GM12878 (cell line): ENCODE measurements around the gene NRBP1. TPM values are rescaled to one million over a fixed set of nuclear protein-coding genes. Genes with fewer than 3 reads are reported as not detected.

Experiments used
- ATAC-seq: fragments of 200-7000 bp; cut with Tn5 transposase; 3 replicates; pipeline ENCODE4 v1.9.1; 2020; ENCODE audit warnings: mild to moderate bottlenecking, moderate library complexity
- BruUV-seq: library from RNA; stranded (reverse); fragments of 400-500 nt; replicated peaks from 2 replicates; lab custom pipeline; 2021; lab: Mats Ljungman, UMichigan
- CTCF ChIA-PET: fragments of 300-600 bp; sonication (Branson Sonifier 250); formaldehyde crosslinking; extraction: SDS; loops from one replicate; lab custom pipeline; 2021; ENCODE audit warnings: inconsistent platforms; lab: Yijun Ruan, JAX
- POLR2A ChIA-PET: fragments of 350-600 bp; formaldehyde crosslinking; extraction: SDS; loops from one replicate; lab custom pipeline; 2021; ENCODE audit warnings: inconsistent platforms; lab: Charles Lee
- RAD21 ChIA-PET: fragments of 300-600 bp; sonication (Branson Sonifier 250); formaldehyde crosslinking; loops from one replicate; lab custom pipeline; 2023; ENCODE audit warnings: antibody characterized with exemption; ENCODE audit not compliant: unreplicated experiment; lab: Charles Lee
- SMC1A ChIA-PET: fragments of 300-600 bp; sonication (Branson Sonifier 250); formaldehyde crosslinking; loops from one replicate; lab custom pipeline; 2023; ENCODE audit not compliant: unreplicated experiment, uncharacterized antibody; lab: Charles Lee
- DNase-seq: peaks from one replicate; pipeline ENCODE4 v3.0.0-alpha.2; 2011; ENCODE audit warnings: low read depth, low spot score
- FAIRE-seq: peaks from 3 replicates; lab custom pipeline; 2011; peaks lifted over from hg19 to GRCh38; lab: Jason Lieb, UNC
- H2AFZ ChIP-seq: 2 replicates; pipeline ENCODE4 v1.6.0; 2011; ENCODE audit warnings: low read depth, low read length, control low read depth; ENCODE audit not compliant: control insufficient read depth
- H3K27ac ChIP-seq: 2 replicates; pipeline ENCODE4 v1.5.1; 2011; ENCODE audit warnings: control low read depth; ENCODE audit not compliant: control insufficient read depth, insufficient read depth
- H3K27me3 ChIP-seq, 2 experiments: replicated peaks in 1 of 2; 2 replicates each; pipeline versions ENCODE4 v1.6.0 to v1.6.1; 2011; ENCODE audit warnings: low read length in 1 of 2; ENCODE audit not compliant: control insufficient read depth in 2 of 2, insufficient read depth in 2 of 2
- H3K36me3 ChIP-seq, 2 experiments: 2 replicates each; pipeline ENCODE4 v1.5.1; 2011; ENCODE audit warnings: low read length in 1 of 2; ENCODE audit not compliant: control insufficient read depth in 2 of 2, insufficient read depth in 2 of 2
- H3K4me1 ChIP-seq: 2 replicates; pipeline ENCODE4 v1.6.1; 2011; ENCODE audit warnings: mild to moderate bottlenecking, low read length, moderate library complexity, mixed read lengths; ENCODE audit not compliant: control insufficient read depth, insufficient read depth
- H3K4me2 ChIP-seq: 2 replicates; pipeline ENCODE4 v1.6.0; 2011; ENCODE audit warnings: control low read depth; ENCODE audit not compliant: control insufficient read depth, insufficient read depth
- H3K4me3 ChIP-seq: fragments of 200-600 bp; sonication (generic); 2 replicates; pipeline ENCODE4 v1.5.1; 2016
- H3K79me2 ChIP-seq: 2 replicates; pipeline ENCODE4 v1.6.0; 2011; ENCODE audit warnings: low read length; ENCODE audit not compliant: control insufficient read depth, insufficient read depth
- H3K9ac ChIP-seq: 2 replicates; pipeline ENCODE4 v1.8.0; 2011; ENCODE audit warnings: low read length, control low read depth, mixed read lengths; ENCODE audit not compliant: control insufficient read depth, insufficient read depth
- H3K9me3 ChIP-seq: replicated peaks from 3 replicates; pipeline ENCODE4 v1.5.1; 2011; ENCODE audit warnings: mild to moderate bottlenecking, low read length; ENCODE audit not compliant: control insufficient read depth, insufficient read depth
- H4K20me1 ChIP-seq: 2 replicates; pipeline ENCODE4 v1.6.0; 2011; ENCODE audit not compliant: control insufficient read depth, insufficient read depth
- BMI1 ChIP-seq: fragments of 450-650 bp; IDR thresholded peaks from 2 replicates; pipeline ENCODE4 v1.6.1; 2016; ENCODE audit warnings: mild to moderate bottlenecking, moderate library complexity, borderline replicate concordance
- ETV6 ChIP-seq, 2 experiments: fragments of 450-650 bp in 1 of 2; IDR thresholded peaks in 1 of 2; conservative IDR thresholded peaks in 1 of 2; 2 replicates each; pipeline ENCODE4 v1.6.1; 2014; ENCODE audit warnings: antibody characterized with exemption in 1 of 2, borderline replicate concordance in 1 of 2, low read depth in 1 of 2, mild to moderate bottlenecking in 1 of 2, moderate library complexity in 1 of 2
- GATAD2B ChIP-seq: fragments of 450-650 bp; conservative IDR thresholded peaks from 2 replicates; pipeline ENCODE4 v1.6.1; 2017; ENCODE audit warnings: low read depth, mild to moderate bottlenecking, moderate library complexity
- HSF1 ChIP-seq: fragments of 150-350 bp; IDR thresholded peaks from 2 replicates; pipeline ENCODE4 v1.6.1; 2014; ENCODE audit warnings: mild to moderate bottlenecking, low read depth, low read length
- KDM1A ChIP-seq: fragments of 200-600 bp; sonication (generic); IDR thresholded peaks from 2 replicates; pipeline ENCODE4 v1.6.1; 2016; ENCODE audit warnings: borderline replicate concordance
- KLF5 ChIP-seq: fragments of 450-650 bp; IDR thresholded peaks from 2 replicates; pipeline ENCODE4 v1.6.1; 2014; ENCODE audit warnings: mild to moderate bottlenecking; ENCODE audit not compliant: partially characterized antibody
- PKNOX1 ChIP-seq: fragments of 450-650 bp; IDR thresholded peaks from 2 replicates; pipeline ENCODE4 v1.6.1; 2016; ENCODE audit warnings: mild to moderate bottlenecking
- RAD51 ChIP-seq: fragments of 450-650 bp; IDR thresholded peaks from 2 replicates; pipeline ENCODE4 v1.6.1; 2016; ENCODE audit warnings: moderate library complexity, mild to moderate bottlenecking, inconsistent platforms
- RELB ChIP-seq: fragments of 450-650 bp; IDR thresholded peaks from 2 replicates; pipeline ENCODE4 v1.6.1; 2017; ENCODE audit warnings: low read depth, mild to moderate bottlenecking, moderate library complexity
- SREBF1 ChIP-seq: IDR thresholded peaks from 2 replicates; pipeline ENCODE4 v1.6.1; 2012; ENCODE audit warnings: mild to moderate bottlenecking, low read length
- TAF1 ChIP-seq: IDR thresholded peaks from 2 replicates; pipeline ENCODE4 v1.6.1; 2011; ENCODE audit warnings: mild to moderate bottlenecking, low read depth, low read length, borderline replicate concordance
- ZNF592 ChIP-seq: fragments of 450-650 bp; IDR thresholded peaks from 2 replicates; pipeline ENCODE4 v1.6.1; 2017; ENCODE audit warnings: mild to moderate bottlenecking, moderate library complexity
- WGBS: methylation state at CpG from one replicate; pipeline ENCODE4 v1.1.6; 2016; ENCODE audit warnings: low lambda C conversion rate; ENCODE audit not compliant: insufficient replicate concordance, insufficient coverage; ENCODE audit errors: missing lambda C conversion rate; 5-methylcytosine and 5-hydroxymethylcytosine counted together
- in situ Hi-C: fragments of 300-500 bp; cut with MboI; formaldehyde crosslinking; loops from 9 replicates; pipeline ENCODE4 v1.14.3; 2018; ENCODE audit warnings: mixed read lengths
- intact Hi-C: fragments of 100-400 bp; cut with micrococcal nuclease; formaldehyde crosslinking; loops from one replicate; pipeline ENCODE4 v1.14.2; 2022; ENCODE audit not compliant: unreplicated experiment
- polyA plus RNA-seq, 11 experiments: library from polyadenylated mRNA; depleted of rRNA in 4 of 11; unstranded in 6 of 11; stranded (reverse) in 5 of 11; fragments of >200 nt; fragmentation: Nextera tagmentation in 4 of 11; fragmentation: Illumina TruSeq in 1 of 11; extraction: Ambion mirVana in 4 of 11; extraction: Trizol in 1 of 11; gene quantifications; 1 replicate in 1 of 11; 2 replicates in 10 of 11; pipeline versions ENCODE4 v1.2.1 to v1.2.3, GENCODE V29; 2011 to 2016; ENCODE audit warnings: inconsistent platforms in 2 of 11, missing spikeins in 2 of 11, low read depth in 1 of 11
- total RNA-seq, 4 experiments: library from RNA; depleted of rRNA in 3 of 4; stranded (reverse); fragments of >200 nt in 3 of 4; fragmentation: Illumina TruSeq in 1 of 4; extraction: Trizol in 1 of 4; gene quantifications; 2 replicates each; pipeline versions ENCODE4 v1.2.1 to v1.2.3, GENCODE V29; 2013 to 2021

The NRBP1 gene
- total and polyA plus RNA-seq, 10 of the 15 experiments (the other 5 are each of a cell fraction or from before 2014, with no cell fraction given) = 5.7 to 136 (median 66.1) TPM

GRCh38 chr2:27412419-27413152, 15.8 kb upstream of the NRBP1 start (continued):
- TF ChIP-seq ETV6 (conservative IDR thresholded peaks at IDR 0.05 in 1 of 2, IDR thresholded peaks at IDR 0.05 in 1 of 2; ENCODE audit: borderline replicate concordance in 1 of 2, low read depth in 1 of 2) = no peak

GRCh38 chr2:27416151-27416550, 12.3 kb upstream of the NRBP1 start:
- FAIRE-seq (no peak), ATAC-seq (no peak), DNase-seq (no peak)
- POLR2A ChIA-PET = no interaction called here
- RAD21 ChIA-PET = no interaction called here
- SMC1A ChIA-PET = no interaction called here
- intact Hi-C loops (no loop called here), in situ Hi-C loops (no loop called here)
- CTCF ChIA-PET = interaction anchor here (0.7 kb wide), 1 partner anchor 9 kb away, joined by 3 read pairs; no protein-coding TSS in a partner anchor
- H3K9ac ChIP-seq = no peak overlapping the region
- H3K4me3 ChIP-seq = no peak overlapping the region
- 63% methylated on average over 6 of the region's 6 CpGs for WGBS
- H3K79me2 ChIP-seq = no peaks in the 10 kb centered on the region
- BruUV-seq = no TSS peak
- no peaks in the 10 kb centered on the region for H3K27me3 ChIP-seq
- H3K36me3 ChIP-seq = no peaks in the 10 kb centered on the region
- H4K20me1 ChIP-seq = no peaks in the 10 kb centered on the region
- H3K9me3 ChIP-seq = no peaks in the 10 kb centered on the region
- no peak overlapping the region for H2AFZ ChIP-seq
- no peaks in the 10 kb centered on the region for H3K4me1 ChIP-seq
- no peak overlapping the region for H3K4me2 ChIP-seq
- H3K27ac ChIP-seq = no peak overlapping the region
- TF ChIP-seq PKNOX1 (no peak), GATAD2B (no peak), TAF1 (no peak), RELB (no peak), ZNF592 (no peak), KLF5 (no peak), RAD51 (no peak), SREBF1 (no peak), BMI1 (no peak), KDM1A (no peak), HSF1 (no peak)
